Astrocyte (in vitro differentiated cells and primary cell): ENCODE data around the gene PURB. TPM values are rescaled to one million over a fixed set of nuclear protein-coding genes. Genes with fewer than 3 reads are reported as not detected.

Experiments used
- DNase-seq: peaks from one replicate; pipeline ENCODE4 v3.0.0-alpha.2; 2010; ENCODE audit warnings: low read depth
- FAIRE-seq: peaks from 2 replicates; lab custom pipeline; 2011; peaks lifted over from hg19 to GRCh38; lab: Jason Lieb, UNC
- H2AFZ ChIP-seq: 2 replicates; pipeline ENCODE4 v1.6.0; 2012; ENCODE audit warnings: low read depth, low read length, inconsistent platforms
- H3K27ac ChIP-seq: 2 replicates; pipeline ENCODE4 v1.5.1; 2011; ENCODE audit warnings: low read depth, low read length, inconsistent platforms
- H3K27me3 ChIP-seq: 2 replicates; pipeline ENCODE4 v1.6.0; 2011; ENCODE audit warnings: low read length, inconsistent platforms; ENCODE audit not compliant: insufficient read depth
- H3K36me3 ChIP-seq: 2 replicates; pipeline ENCODE4 v1.5.1; 2011; ENCODE audit warnings: low read length, inconsistent platforms; ENCODE audit not compliant: insufficient read depth
- H3K4me1 ChIP-seq: 2 replicates; pipeline ENCODE4 v1.5.1; 2011; ENCODE audit warnings: low read length, inconsistent platforms; ENCODE audit not compliant: insufficient read depth
- H3K4me2 ChIP-seq: 2 replicates; pipeline ENCODE4 v1.6.0; 2012; ENCODE audit warnings: low read length, inconsistent platforms
- H3K4me3 ChIP-seq: 2 replicates; pipeline ENCODE4 v1.5.1; 2011; ENCODE audit warnings: low read depth, mild to moderate bottlenecking, low read length, inconsistent platforms; ENCODE audit not compliant: insufficient read depth
- H3K79me2 ChIP-seq: 2 replicates; pipeline ENCODE4 v1.6.0; 2012; ENCODE audit warnings: mild to moderate bottlenecking, low read length, inconsistent platforms; ENCODE audit not compliant: insufficient read depth
- H3K9ac ChIP-seq: 2 replicates; pipeline ENCODE4 v1.6.0; 2012; ENCODE audit warnings: mild to moderate bottlenecking, low read length, inconsistent platforms
- H3K9me3 ChIP-seq: 2 replicates; pipeline ENCODE4 v1.5.1; 2012; ENCODE audit warnings: low read depth, mild to moderate bottlenecking, low read length, inconsistent platforms; ENCODE audit not compliant: insufficient read depth
- H4K20me1 ChIP-seq: 2 replicates; pipeline ENCODE4 v1.6.0; 2012; ENCODE audit warnings: low read length, inconsistent platforms; ENCODE audit not compliant: insufficient read depth
- H3K27ac Mint-ChIP-seq: one replicate; pipeline ENCODE4 v1.8.0; 2021; ENCODE audit warnings: mild to moderate bottlenecking, mixed read lengths; ENCODE audit not compliant: unreplicated experiment
- H3K27me3 Mint-ChIP-seq: one replicate; pipeline ENCODE4 v1.8.0; 2021; ENCODE audit warnings: low read depth, mixed read lengths; ENCODE audit not compliant: unreplicated experiment
- H3K36me3 Mint-ChIP-seq: one replicate; pipeline ENCODE4 v1.8.0; 2021; ENCODE audit warnings: low read depth, mixed read lengths; ENCODE audit not compliant: unreplicated experiment
- H3K4me1 Mint-ChIP-seq: one replicate; pipeline ENCODE4 v1.8.0; 2021; ENCODE audit warnings: low read depth, mixed read lengths; ENCODE audit not compliant: unreplicated experiment
- H3K4me3 Mint-ChIP-seq: one replicate; pipeline ENCODE4 v1.8.0; 2021; ENCODE audit warnings: mild to moderate bottlenecking, moderate library complexity, mixed read lengths; ENCODE audit not compliant: unreplicated experiment
- H3K9me3 Mint-ChIP-seq: one replicate; pipeline ENCODE4 v1.8.0; 2021; ENCODE audit warnings: mild to moderate bottlenecking, mixed read lengths; ENCODE audit not compliant: unreplicated experiment
- CTCF ChIP-seq: IDR thresholded peaks from 2 replicates; pipeline ENCODE4 v1.5.1; 2011; ENCODE audit warnings: low read depth, mild to moderate bottlenecking, inconsistent platforms, low read length, moderate library complexity; ENCODE audit not compliant: insufficient read depth
- EZH2 ChIP-seq: IDR thresholded peaks from 2 replicates; pipeline ENCODE4 v1.6.1; 2012; ENCODE audit warnings: mild to moderate bottlenecking, low read length, inconsistent platforms; ENCODE audit not compliant: insufficient read depth
- total RNA-seq: library from RNA; stranded (reverse); gene quantifications from 2 replicates; pipeline ENCODE4 v1.2.1, GENCODE V29; 2021

The PURB gene
- total RNA-seq, 1 donor from 2014 or later = 26.3 TPM

DNA sequence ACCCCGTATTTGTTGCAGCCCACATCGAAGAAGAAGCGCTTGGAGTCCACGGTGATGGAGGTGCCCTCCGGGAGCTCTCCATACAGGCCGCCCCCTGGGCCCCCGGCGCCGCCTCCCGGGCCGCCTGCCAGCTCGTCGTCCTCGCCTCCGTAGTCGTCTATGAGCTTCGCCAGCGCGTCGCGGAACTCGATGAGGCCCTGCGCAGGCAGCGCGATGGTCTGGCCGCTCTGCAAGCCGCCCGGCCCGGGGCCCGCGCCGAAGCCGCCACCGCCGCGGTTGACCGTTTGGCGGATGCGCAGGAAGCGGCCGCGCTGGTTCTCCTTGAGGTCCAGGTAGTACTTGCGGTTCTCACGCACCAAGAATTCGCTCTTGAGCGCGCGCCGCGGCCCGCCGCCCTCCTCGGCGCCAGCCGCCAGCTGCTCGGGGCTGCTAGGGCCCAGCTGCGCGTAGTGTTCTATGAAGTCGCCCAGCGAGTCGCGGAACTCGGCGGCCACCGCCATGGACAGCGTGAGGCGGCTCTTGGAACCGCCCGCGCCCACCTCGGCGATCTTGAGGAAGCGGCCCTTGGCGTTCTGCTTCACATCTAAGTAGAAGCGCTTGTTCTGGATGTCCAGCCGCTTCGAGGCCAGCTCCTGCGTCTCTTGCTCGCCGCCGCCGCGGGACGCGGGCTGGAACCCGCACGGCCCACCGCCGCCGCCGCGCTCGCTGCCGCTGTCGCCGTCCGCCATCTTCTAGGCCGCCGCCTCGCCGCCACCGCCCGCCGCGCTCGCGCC lies 523 bp downstream of the PURB start:
- Mint-ChIP-seq H3K4me3 (peak overlapping the region; percentile 99), H3K36me3 (peaks cover 8% of the 10 kb centered on the region), H3K4me1 (peaks cover 17% of the 10 kb centered on the region), H3K27me3 (no peaks in the 10 kb centered on the region), H3K27ac (peak overlapping the region; percentile 96), H3K9me3 (peaks cover 3% of the 10 kb centered on the region)
- Histone ChIP-seq H3K79me2 (peaks cover 67% of the 10 kb centered on the region), H4K20me1 (peaks cover 41% of the 10 kb centered on the region), H3K4me1 (peaks cover 26% of the 10 kb centered on the region), H3K27me3 (no peaks in the 10 kb centered on the region), H3K4me2 (peak overlapping the region; percentile 89), H3K27ac (peak overlapping the region; percentile 90), H3K9me3 (no peaks in the 10 kb centered on the region), H3K36me3 (peaks cover 3% of the 10 kb centered on the region), H2AFZ (peak overlapping the region; percentile 43), H3K4me3 (peak overlapping the region; percentile 78), H3K9ac (peak overlapping the region; percentile 95)
- peak; percentile 58 for DNase-seq
- no peak for FAIRE-seq
- no peak for TF ChIP-seq CTCF
- no peak for TF ChIP-seq EZH2

DNA sequence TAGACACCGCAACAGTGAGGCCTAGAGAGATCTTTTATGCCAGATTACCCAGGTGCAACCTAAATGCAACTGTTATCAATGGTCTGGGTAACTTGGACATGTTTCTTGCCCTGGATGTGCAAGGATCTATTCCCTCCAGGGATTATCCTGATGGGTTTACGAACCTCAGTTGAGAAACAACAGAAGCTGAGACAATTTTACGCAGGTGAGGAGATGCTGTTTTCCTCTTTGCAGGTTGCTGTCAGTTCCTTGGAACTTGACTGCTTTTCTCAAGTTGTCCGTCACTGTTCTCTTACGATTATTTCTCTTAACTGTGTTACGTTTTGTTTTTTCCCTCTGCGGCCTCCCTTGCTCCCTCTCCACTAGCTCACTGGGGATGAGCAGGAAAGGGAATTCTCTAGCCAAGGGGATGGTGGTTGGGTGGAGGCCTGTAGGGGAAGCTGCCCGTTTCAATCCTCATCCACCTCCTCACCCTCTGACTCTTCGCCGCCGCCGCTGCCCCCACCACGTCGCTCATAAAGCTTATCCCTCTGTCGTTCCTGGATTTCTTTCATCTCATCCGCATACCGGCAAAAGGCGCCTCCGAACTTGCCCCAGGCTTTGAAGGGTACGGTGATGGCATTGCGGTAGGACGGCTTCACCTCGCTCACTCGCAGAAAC lies 1.2 kb downstream of the PURB start:
- no peak overlapping the region for H2AFZ ChIP-seq
- H3K79me2 ChIP-seq = peaks cover 74% of the 10 kb centered on the region
- H3K4me1 ChIP-seq = peaks cover 31% of the 10 kb centered on the region
- Mint-ChIP-seq H3K4me1 (peaks cover 20% of the 10 kb centered on the region), H3K27ac (peak overlapping the region; percentile 96), H3K27me3 (no peaks in the 10 kb centered on the region), H3K4me3 (peak overlapping the region; percentile 99), H3K36me3 (peaks cover 6% of the 10 kb centered on the region), H3K9me3 (peaks cover 3% of the 10 kb centered on the region)
- TF ChIP-seq EZH2 = no peak
- no peak for TF ChIP-seq CTCF
- DNase-seq = peak; percentile 5
- peaks cover 3% of the 10 kb centered on the region for H3K36me3 ChIP-seq
- peak overlapping the region; percentile 89 for H3K4me2 ChIP-seq
- peak overlapping the region; percentile 95 for H3K9ac ChIP-seq
- no peaks in the 10 kb centered on the region for H3K27me3 ChIP-seq
- peak overlapping the region; percentile 90 for H3K27ac ChIP-seq
- no peaks in the 10 kb centered on the region for H3K9me3 ChIP-seq
- FAIRE-seq = no peak
- H3K4me3 ChIP-seq = peak overlapping the region; percentile 78
- peaks cover 48% of the 10 kb centered on the region for H4K20me1 ChIP-seq
